ENCODE measurements around the gene RUBCNL.

RUBCNL gene

DNA sequence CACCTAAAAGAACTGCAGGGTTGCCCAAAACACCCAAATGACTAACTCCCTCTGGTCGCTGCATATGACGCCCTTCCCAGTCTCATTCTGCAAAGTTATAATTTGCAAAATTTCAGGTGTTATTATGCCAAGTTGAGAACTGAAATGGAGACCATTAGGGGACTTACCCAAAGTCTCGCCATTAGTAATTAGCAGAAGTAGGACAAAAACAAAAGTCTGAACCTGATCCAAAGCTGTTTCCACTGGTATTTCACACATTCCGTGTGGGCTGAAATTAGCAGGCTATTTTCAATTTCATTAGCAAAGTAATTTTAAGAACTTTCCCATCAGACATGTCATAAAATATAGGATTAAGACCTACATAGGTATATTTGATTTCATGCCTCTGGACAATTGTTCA is 6.8 kb downstream of the RUBCNL start:
- no peak for TF ChIP-seq EZH2phosphoT487 (IDR thresholded peaks at IDR 0.05; ENCODE audit: low read depth)
- TF ChIP-seq, protein P1, sequence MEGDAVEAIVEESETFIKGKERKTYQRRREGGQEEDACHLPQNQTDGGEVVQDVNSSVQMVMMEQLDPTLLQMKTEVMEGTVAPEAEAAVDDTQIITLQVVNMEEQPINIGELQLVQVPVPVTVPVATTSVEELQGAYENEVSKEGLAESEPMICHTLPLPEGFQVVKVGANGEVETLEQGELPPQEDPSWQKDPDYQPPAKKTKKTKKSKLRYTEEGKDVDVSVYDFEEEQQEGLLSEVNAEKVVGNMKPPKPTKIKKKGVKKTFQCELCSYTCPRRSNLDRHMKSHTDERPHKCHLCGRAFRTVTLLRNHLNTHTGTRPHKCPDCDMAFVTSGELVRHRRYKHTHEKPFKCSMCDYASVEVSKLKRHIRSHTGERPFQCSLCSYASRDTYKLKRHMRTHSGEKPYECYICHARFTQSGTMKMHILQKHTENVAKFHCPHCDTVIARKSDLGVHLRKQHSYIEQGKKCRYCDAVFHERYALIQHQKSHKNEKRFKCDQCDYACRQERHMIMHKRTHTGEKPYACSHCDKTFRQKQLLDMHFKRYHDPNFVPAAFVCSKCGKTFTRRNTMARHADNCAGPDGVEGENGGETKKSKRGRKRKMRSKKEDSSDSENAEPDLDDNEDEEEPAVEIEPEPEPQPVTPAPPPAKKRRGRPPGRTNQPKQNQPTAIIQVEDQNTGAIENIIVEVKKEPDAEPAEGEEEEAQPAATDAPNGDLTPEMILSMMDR (IDR thresholded peaks at IDR 0.05; ENCODE audit: low read depth, low read length): no peak
- Histone ChIP-seq H3K79me2 (ENCODE audit: low read length) (peaks cover 98% of the 10 kb centered on the region), H3K4me3 (ENCODE audit: low read length) (peak overlapping the region; percentile 82), H3K36me3 (replicated peaks; ENCODE audit: low read depth, low read length) (peaks cover 49% of the 10 kb centered on the region), H3K27me3 (ENCODE audit: low read depth, low read length) (no peaks in the 10 kb centered on the region), H3K4me2 (ENCODE audit: low read length) (peak overlapping the region; percentile 95), H2AFZ (ENCODE audit: low read depth, low read length) (no peak overlapping the region), H3K27ac (ENCODE audit: low read length) (peak overlapping the region; percentile 93), H4K20me1 (ENCODE audit: insufficient read depth, low read length) (no peaks in the 10 kb centered on the region), H3K4me1 (ENCODE audit: low read length) (peaks cover 85% of the 10 kb centered on the region), H3K9me3 (ENCODE audit: insufficient read depth, low read length) (peaks cover 4% of the 10 kb centered on the region; the same call in 1 of the 2 replicates), H3K9ac (ENCODE audit: low read length) (peak overlapping the region; percentile 96)

DNA sequence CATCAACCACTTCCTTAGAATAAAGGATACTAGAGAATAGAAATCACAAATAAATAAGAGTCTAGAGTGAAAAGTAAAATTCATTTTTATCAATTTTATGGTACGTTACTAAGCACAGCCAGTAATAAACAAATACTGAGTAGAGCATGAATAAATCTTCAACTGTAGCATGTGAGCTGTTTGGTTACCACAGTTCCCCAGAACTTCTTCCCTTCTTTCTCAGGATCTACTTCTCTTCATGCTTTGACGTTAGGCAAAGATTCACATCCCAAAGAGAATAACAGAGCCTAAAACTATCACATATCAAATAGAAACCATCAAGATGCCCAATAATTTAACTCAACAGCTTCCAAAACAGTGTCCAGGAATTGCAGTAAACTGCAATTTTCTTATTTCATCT is 7.4 kb downstream of the RUBCNL start:
- Histone ChIP-seq H3K79me2 (ENCODE audit: low read length) (peaks cover 98% of the 10 kb centered on the region), H4K20me1 (ENCODE audit: insufficient read depth, low read length) (no peaks in the 10 kb centered on the region), H3K9me3 (ENCODE audit: insufficient read depth, low read length) (peaks cover 4% of the 10 kb centered on the region; the same call in 1 of the 2 replicates), H3K4me3 (ENCODE audit: low read length) (peak overlapping the region; percentile 61), H3K36me3 (replicated peaks; ENCODE audit: low read depth, low read length) (peaks cover 42% of the 10 kb centered on the region), H3K27ac (ENCODE audit: low read length) (peak overlapping the region; percentile 93), H3K4me1 (ENCODE audit: low read length) (peaks cover 90% of the 10 kb centered on the region), H3K4me2 (ENCODE audit: low read length) (peak overlapping the region; percentile 78), H3K9ac (ENCODE audit: low read length) (peak overlapping the region; percentile 75), H2AFZ (ENCODE audit: low read depth, low read length) (no peak overlapping the region), H3K27me3 (ENCODE audit: low read depth, low read length) (no peaks in the 10 kb centered on the region)
- TF ChIP-seq, protein P1 (IDR thresholded peaks at IDR 0.05; ENCODE audit: low read depth, low read length): no peak
- TF ChIP-seq EZH2phosphoT487 (IDR thresholded peaks at IDR 0.05; ENCODE audit: low read depth): no peak

DNA sequence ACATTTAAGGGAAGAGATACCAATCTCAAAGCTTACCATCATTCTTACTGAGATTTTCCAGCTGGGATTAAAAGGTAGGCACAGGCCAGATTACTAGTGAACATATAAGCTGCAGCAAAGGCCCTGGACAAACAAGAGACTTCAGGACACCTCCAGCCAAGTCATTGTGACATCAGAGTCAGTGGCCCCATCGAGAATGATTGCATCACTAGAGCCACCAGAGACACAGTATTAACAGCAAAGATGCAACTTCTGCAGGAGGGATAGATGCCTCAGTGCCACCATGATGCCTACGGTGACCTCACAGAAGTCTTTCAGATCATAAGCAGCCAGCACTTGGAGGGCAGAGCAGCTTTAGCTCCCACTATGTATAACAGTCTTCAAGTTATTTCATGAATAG is 8.6 kb downstream of the RUBCNL start:
- Histone ChIP-seq H3K79me2 (ENCODE audit: low read length) (peaks cover 98% of the 10 kb centered on the region), H3K27me3 (ENCODE audit: low read depth, low read length) (no peaks in the 10 kb centered on the region), H4K20me1 (ENCODE audit: insufficient read depth, low read length) (no peaks in the 10 kb centered on the region), H3K36me3 (replicated peaks; ENCODE audit: low read depth, low read length) (peaks cover 51% of the 10 kb centered on the region), H2AFZ (ENCODE audit: low read depth, low read length) (no peak overlapping the region), H3K9me3 (ENCODE audit: insufficient read depth, low read length) (peaks cover 4% of the 10 kb centered on the region; the same call in 1 of the 2 replicates), H3K4me3 (ENCODE audit: low read length) (peak overlapping the region; percentile 61), H3K27ac (ENCODE audit: low read length) (peak overlapping the region; percentile 93), H3K9ac (ENCODE audit: low read length) (peak overlapping the region; percentile 75), H3K4me1 (ENCODE audit: low read length) (peaks cover 87% of the 10 kb centered on the region), H3K4me2 (ENCODE audit: low read length) (peak overlapping the region; percentile 78)
- no peak for TF ChIP-seq EZH2phosphoT487 (IDR thresholded peaks at IDR 0.05; ENCODE audit: low read depth)
- TF ChIP-seq, protein P1 (IDR thresholded peaks at IDR 0.05; ENCODE audit: low read depth, low read length): no peak

DNA sequence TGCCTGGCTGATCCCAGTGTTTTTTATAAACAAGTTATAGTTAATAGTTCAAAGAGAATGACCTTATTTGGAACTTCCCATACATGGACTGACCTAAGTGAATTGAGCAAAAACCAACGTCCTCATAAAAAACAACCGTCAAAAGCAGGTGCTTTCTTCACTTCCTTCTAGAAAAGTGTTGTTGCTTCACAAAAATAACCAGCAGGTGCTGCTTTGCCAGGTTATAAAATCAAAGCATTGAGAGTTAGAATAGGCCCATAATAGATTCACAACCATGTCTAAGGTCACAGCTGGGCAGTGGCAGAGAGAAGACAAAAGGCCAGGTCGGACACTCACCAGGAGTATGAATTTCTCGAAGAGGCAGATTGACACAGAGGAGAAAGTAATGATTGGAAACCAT is 9.5 kb downstream of the RUBCNL start:
- peaks cover 81% of the 10 kb centered on the region for H3K4me1 ChIP-seq (ENCODE audit: low read length)
- H3K4me2 ChIP-seq (ENCODE audit: low read length): peak overlapping the region; percentile 78
- H3K27ac ChIP-seq (ENCODE audit: low read length): peak overlapping the region; percentile 93

More for the DNA sequence above, 9.5 kb downstream of the RUBCNL start:
- Histone ChIP-seq H2AFZ (ENCODE audit: low read depth, low read length) (no peak overlapping the region), H3K79me2 (ENCODE audit: low read length) (peaks cover 98% of the 10 kb centered on the region), H3K27me3 (ENCODE audit: low read depth, low read length) (no peaks in the 10 kb centered on the region), H3K9ac (ENCODE audit: low read length) (peak overlapping the region; percentile 75), H3K9me3 (ENCODE audit: insufficient read depth, low read length) (peaks cover 4% of the 10 kb centered on the region; the same call in 1 of the 2 replicates), H3K36me3 (replicated peaks; ENCODE audit: low read depth, low read length) (peaks cover 50% of the 10 kb centered on the region), H4K20me1 (ENCODE audit: insufficient read depth, low read length) (peaks cover 1% of the 10 kb centered on the region; the same call in 1 of the 2 replicates), H3K4me3 (ENCODE audit: low read length) (peak overlapping the region; percentile 61)
- TF ChIP-seq EZH2phosphoT487 (IDR thresholded peaks at IDR 0.05; ENCODE audit: low read depth): no peak
- TF ChIP-seq, protein P1 (IDR thresholded peaks at IDR 0.05; ENCODE audit: low read depth, low read length): peak; percentile 16; the same call in 1 of the 2 replicates
